ENCODE data around the gene IQSEC3.

IQSEC3 gene

DNA sequence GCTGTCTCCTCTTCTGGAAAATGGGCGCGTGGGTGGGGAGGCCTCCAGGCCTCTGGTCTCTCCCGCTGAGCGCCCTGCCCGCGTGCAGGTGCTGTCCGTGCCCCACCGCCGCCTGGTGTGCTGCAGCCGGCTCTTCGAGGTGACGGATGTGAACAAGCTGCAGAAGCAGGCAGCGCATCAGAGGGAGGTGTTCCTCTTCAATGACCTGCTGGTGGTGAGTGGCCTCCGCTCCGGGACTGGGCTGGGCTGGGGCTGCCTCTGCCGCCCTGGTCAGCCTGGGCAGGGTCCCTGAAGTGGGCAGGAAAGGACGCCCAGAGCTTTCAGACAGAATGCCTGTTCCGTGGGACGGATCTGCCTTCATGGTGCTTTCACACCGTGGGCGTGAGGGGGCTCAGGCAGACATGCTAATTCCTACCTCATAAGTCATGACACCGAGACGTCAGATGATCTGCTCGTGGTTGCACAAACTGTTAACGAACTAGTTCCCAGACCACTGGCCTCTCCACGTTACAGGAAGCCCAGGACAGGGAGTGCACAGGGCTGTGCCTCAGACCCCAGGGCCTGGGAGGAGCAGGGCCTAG, 96.9 kb downstream of the IQSEC3 start:
- DNase-seq (ENCODE audit: low spot score), result no peak

DNA sequence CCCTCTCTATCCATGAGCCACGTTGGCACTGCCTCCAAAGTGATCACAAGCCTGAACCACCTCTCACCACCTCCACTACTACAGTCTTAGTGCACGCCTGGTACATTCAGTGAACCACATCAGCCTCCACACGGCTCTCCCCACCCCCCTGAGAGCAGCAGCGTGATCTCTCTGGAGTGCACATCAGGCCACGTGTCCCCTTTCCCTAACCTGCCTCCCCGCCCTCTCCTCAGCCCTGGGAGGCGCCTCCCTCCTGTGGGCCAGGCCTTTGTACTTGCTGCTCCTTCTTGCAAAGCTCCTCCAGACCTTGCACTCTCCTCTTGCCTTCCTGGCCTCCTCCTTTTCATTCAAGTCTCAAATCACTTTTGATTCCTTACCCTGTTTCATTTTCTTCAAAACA, 97.6 kb downstream of the IQSEC3 start:
- no peak for DNase-seq (ENCODE audit: low spot score)

DNA sequence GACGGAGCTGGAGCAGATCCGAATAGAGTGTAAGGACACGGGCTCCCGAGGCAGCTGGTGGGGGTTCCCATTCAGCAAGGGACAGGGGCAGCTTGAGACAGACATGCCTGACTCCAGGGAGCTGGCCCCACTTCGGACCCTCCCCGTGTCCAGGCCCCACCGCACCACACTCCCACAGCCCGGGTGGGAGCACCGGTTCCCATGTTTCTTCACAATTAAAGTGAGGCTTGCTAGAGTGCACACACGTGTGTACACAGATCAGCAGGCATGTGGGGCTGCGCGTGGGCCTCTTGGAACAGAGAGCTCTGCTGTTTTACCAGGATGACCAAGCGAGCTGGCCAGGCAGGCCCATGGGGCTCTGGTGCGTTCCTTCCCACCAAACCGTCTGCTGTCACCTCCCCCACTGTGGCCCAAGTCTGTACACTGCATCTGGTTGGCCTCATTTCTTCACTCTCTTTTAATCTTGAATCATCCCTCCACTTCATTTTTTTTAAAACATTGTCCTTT, 99.3 kb downstream of the IQSEC3 start:
- no peak for DNase-seq (ENCODE audit: low spot score)

DNA sequence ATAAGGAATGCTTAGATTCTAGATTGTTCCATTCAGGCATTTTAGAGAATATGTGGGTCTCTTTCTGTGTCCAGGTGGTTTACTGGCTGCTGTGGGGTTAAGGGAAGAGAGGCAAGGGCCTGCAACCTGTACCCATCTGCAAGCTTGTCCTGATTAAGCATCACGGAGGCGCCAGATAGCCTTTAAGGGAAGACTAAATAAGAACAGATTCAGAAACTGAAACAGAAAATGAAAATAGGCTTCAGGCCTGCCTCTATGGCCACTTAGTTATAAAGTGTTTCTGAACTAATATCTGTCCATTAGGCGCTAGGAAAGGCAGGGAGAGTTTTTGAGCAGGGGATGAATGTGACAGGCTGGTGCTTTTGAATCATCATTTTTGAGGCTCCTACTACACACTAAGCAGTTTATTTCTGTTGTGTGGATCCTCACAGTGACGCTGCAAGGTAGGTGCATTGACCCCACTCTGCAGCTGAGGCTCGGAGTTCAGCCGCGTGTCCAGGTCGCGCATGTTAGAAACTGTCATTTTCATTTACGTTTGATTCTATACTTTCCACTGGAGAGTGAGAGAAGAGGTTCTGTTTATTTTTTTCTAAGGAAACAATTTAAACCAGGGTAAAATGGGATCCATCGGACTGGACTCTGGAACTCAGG, 100.0 kb downstream of the IQSEC3 start:
- DNase-seq (ENCODE audit: low spot score), result no peak

DNA sequence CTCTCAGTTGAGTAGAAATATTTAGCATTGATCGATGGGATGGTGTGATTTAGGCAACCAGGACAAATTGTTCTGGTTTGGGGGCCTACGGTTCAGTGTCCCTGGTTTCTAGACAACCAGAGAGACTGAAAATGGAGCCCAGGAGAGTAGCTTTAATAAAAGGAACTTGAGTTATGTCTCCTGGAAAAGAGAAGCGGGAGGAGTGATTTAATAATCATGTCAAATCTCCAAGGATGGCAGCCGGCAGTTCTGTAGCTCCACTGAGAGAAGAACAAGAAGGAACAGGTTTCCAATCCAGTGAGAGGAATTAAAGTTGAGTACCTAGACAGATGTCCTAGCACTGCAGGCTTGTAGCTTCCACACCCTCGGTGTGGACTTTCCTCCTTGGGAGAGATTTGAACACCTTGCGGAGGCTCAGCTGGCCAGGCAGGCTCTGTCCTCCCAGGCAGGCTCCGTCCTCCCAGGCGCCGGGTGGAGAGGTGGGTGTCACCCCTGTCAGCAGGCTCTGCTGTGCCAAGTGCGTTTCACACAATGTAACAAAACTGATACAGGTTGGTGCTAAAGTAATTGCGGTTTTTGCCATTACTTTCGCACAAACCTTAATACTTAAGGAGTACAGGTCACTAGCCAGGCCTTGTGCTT, 101.5 kb downstream of the IQSEC3 start:
- no peak for DNase-seq (ENCODE audit: low spot score)

DNA sequence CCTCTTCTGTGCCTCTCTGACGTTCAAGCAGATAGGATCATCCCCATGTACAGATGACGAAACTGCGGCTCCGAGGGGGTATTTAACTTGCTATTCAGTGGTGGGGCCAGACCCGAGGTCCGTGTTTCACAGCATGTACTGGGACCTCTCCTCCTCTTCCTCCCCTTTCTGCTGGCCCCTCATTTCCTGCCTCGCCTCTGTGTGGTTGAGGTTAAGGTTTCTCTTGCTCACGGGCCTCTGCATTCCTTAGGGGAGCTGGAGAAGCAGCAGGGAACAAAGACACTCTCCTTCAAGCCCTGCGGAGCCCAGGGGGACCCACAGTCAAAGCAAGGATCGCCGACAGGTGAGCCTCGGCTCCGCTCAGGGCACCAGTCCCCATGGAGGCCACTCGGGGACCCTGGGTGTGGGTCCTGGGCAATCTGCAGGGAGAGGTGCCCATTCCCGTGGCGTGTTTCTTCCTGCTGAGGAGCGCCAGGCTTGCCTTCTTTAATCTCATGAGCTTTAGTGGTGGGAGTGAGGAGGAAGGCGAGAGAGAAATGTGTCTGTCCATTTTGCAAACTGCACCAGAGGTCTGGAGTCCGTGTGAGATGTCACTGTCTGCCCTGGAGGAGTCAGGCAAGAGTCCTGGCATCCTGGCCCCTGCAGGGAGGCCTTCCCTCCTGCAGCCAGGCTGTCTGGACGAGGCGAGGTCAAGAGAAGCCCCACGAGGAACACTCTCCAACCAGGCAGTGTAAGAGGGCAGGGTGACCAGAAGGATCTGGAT, 102.4 kb downstream of the IQSEC3 start:
- DNase-seq (ENCODE audit: low spot score), result no peak

DNA sequence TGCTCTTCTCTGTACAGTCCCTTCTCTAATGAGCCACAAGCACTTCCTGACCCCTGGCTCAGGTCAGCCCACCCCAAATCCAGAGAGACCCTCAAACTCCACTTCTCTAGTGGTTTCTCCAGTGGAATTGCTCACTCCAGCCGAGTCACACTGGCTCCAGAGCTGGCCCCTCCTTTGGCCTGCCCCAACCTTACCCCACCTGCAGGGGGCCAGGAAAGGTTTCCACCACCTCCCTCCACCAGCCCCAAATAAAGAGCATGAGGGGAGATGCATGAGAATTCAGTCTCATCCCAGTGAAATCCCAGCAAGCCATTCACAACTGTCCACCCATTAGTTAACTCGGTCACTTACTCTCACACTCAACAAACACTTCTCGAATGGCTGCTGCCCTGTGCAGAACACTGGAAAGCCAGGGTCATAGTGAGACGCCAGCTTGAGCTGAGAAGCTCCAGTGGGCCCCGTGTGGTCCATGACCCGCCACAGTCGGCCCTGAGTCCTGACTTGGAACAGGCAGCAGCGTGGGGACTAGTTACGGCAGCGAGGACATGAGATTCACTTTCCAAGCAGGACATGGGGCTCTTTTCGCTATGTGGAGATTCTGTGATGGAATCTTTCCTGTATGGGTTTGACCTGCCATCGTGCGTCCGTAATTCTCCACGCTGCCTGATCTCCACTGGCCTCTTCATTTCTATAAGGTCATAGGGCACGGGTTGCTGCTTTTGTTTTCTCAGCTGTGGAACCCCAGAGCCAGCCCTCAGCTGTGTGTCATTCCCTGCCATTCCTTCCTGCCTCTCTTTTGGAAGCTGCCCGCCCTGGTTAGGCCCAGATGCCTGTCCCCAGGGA, 103.2 kb downstream of the IQSEC3 start:
- no peak for DNase-seq (ENCODE audit: low spot score)

DNA sequence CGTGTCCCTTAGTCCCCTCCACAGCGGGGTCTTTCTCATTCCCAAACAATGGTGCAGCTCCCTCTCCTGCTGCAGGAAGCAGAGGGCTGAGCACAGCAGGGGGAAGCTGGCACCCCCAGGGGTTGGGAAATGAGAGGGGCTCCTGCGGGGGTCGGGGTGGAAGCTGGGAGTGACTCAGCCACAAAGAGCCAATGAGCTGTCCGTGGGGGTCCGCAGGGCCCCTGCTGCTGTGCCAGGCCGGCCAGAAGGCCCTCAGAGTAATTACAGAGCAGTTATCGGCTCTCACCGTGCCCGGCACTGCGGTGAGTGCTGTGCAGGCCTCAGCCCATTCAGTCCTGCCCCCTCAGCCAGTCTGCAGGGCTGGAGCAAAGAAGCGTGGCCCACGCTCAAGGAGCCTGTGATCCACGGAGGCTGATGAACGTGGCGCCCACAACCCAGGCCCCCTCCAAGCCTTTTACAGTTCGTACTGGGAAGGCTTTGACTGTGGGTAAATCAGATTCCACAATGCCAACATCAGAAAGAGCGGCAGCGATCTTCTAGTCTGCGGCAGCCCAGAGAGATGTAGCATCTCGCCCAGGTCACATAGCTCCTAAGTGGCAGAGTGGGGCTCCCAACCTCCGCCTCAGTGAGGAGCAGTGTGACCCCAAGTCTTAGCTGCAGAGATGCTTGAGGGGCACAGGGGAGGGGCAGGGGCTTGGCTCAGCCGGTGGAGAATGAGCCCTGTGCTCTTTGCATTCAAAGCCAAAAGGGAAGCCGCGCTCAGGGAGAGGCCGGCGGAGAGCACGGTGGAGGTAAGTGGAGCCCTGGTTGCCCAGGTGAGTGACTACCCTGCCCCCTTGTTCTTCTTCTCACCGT, 104.0 kb downstream of the IQSEC3 start:
- DNase-seq (ENCODE audit: low spot score), result no peak

DNA sequence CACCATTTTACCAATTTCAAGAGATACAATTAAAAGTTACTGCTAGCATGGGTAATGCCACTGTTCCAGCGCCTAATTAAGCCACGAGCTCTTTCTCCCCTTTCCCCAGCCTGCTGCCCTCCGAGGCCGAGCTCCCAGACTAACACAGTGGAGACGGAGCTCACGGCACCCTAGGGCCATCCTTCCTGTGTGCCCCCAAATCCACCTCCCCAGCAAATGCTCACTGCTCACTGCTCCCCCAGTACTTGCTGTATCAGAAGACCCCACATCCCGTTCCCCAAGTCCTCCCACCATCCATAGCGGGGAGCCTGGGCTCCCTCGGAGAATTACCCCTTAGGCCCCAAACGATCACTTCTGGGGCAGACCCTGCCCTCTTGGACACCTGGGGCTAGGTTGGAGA, 104.7 kb downstream of the IQSEC3 start:
- DNase-seq (ENCODE audit: low spot score), result no peak

DNA sequence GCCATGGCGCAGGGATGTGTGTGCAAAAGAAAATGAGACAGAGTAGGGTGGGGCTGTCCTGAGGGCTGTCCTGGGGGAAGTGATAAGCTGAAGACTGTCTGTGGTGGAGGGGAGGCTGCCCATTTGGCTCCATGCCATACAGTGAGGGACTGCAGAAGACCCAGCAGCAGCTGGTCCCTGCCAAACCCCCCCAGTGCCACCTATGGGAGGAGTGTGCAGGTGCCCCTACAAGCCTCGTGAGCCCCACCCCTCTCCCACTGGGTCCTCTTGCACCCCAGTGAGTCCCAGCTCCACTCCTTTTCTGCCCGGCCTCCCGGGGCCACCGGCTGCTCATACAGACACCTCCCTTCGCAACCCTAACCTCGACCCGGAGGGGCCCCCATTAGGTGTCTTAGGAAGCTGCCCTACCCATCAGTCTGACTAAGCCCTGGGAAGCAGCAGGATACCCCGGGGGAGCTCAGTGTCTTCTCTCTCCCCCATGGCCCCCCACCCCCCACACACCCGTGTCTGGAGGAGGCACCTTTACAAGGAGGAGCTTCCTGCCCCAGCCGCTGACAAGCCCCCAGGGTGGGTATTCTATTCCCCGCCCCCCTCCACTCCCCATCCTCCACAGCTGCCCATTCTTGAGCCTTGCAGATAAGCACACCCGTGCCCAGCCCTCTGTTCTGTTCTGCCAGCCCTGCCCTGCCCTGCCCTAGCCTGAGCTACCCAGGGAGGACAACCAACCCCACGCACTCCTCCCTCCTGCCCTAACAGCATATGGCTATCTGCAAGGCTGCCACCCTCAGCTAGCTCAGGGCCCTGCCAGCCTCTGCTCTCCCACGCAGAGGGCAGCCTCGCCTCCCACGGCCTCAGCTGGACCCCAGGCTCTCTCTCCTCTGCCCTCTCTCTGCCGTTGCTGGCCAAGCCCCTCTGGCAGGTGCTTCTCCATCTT, 105.4 kb downstream of the IQSEC3 start:
- DNase-seq (ENCODE audit: low spot score), result no peak

DNA sequence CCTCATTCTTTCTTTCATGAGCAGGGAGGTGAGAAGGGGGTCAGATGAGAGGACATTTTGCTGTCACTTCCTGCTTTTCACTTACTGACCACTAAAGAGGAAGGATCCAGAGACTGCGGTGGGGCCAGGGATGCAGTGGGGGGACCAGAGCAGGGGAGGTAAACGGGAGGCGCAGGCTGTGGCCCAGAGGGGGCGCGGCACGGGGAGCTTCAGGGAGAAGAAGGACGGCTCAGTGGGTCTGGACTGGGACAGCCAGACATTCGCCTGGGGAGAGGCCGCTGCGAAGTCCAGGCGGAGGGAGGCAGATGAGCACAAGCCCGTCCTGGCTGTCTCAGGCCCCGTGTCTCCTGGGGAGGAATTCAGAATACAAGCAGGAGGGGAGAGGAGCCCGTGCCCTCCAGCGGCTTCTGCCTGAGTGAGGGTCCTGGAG, 106.2 kb downstream of the IQSEC3 start:
- DNase-seq (ENCODE audit: low spot score), result no peak

DNA sequence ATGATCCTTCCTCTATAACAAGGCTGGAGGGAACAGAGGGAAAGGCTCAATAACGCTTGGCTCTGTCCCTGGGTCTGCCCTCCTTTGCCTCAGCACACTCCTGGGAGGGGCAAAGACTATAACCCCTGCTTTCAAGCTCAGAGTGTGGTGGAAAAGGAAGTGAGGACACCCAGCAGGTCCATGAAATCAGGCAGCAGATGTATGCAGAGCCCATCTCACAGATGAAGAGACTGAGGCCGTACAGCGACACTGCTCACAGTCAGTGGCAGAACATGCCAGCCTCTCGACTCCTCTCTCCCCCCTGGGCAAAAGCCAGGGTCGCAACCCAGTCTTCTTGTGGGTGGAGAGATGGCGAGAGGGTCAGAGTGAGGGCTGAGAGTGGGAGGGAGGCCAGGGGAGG, 107.6 kb downstream of the IQSEC3 start:
- DNase-seq (ENCODE audit: low spot score), result no peak

DNA sequence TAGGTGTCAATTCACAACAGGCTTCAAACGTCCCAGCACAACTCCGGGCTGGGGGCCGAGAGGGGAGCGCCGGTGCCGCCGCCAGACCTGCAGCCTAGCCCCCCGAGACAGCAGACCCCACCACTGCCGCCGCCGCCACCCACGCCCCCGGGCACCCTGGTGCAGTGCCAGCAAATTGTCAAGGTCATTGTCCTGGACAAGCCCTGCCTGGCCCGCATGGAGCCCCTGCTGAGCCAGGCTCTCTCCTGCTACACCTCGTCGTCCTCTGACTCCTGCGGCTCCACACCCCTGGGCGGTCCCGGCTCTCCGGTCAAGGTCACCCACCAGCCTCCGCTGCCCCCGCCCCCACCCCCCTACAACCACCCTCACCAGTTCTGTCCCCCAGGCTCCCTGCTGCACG, 108.0 kb downstream of the IQSEC3 start:
- DNase-seq (ENCODE audit: low spot score), result no peak

DNA sequence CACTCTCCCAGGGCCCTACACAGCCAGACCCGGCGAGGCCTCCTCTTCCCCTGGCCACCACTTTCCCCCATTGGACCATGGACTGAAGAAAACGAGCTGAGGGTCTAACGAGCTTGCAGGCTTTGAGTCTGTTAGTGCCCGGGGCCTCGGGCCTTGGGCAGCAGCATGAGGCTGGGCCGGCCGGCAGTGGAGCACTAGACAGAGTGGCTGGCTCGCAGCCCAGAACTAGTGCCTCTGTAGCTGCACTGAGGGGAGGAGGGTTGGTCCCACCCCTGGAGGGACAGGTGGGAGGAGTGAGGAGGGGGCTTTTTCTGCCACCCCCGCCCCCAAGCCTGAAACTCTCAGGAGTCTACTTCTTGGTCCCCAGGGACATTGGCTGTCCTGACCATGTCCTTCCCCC, 108.7 kb downstream of the IQSEC3 start:
- DNase-seq (ENCODE audit: low spot score), result peak; percentile 63

DNA sequence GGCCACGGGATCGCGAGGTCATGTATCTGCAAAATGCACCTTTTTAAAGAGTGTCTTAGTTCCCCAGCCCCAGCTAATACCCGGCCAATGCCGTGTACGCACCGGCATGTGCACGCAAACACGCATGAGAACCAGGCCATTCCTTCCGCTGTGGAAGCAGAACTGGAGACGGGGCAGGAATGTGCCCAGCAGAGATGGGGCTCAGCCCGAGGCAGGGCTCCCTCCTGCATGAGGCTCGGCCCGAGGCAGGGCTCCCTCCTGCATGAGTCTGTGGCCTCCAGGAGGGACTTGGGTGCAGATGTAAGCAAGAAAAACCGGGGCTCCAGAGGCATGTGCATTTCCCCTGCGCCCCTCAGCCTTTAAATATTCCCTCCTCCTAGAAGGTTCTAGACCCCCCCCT, 109.2 kb downstream of the IQSEC3 start:
- DNase-seq (ENCODE audit: low spot score), result no peak

DNA sequence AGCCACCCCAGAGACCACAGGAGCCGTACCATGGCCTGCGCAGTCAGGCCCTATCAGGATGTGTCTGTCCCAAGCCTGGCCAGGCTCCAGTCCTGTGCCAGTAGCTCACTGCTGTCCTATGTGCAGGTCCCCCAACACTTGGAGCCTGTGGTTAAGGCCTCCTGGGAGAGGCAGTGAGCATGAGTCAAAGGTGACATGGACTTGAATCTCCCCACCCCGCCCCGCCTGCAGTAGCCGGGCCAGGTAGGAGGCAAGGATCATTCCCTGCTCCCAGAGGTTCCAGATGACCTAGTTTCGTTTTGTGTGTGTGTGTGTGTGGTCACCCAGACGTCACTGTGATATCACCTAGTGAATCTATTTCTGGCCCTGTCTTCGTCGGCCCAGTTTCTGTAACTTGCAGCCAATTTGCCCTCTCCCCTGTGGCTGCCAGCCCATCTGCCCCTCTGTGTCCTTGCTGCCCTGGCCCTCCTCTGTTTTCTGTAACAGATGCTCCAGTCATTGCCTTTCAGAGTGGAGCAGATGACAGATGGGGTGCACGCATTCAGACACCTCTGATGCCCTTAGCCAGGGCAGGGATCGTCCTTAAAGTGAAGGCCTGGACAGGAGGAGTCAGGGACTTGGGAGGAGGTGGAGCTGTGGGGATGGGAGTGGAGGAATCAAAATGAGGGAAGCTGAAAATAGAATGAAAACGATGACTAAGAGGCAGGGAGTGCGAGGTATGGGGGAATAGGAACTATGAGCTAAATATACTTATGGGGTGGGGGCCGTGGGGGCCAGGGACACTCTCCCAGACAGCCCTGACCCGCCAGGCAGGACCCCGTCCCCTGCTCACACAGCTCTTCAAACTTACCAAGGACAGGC, 110.0 kb downstream of the IQSEC3 start:
- DNase-seq (ENCODE audit: low spot score), result peak; percentile 87

DNA sequence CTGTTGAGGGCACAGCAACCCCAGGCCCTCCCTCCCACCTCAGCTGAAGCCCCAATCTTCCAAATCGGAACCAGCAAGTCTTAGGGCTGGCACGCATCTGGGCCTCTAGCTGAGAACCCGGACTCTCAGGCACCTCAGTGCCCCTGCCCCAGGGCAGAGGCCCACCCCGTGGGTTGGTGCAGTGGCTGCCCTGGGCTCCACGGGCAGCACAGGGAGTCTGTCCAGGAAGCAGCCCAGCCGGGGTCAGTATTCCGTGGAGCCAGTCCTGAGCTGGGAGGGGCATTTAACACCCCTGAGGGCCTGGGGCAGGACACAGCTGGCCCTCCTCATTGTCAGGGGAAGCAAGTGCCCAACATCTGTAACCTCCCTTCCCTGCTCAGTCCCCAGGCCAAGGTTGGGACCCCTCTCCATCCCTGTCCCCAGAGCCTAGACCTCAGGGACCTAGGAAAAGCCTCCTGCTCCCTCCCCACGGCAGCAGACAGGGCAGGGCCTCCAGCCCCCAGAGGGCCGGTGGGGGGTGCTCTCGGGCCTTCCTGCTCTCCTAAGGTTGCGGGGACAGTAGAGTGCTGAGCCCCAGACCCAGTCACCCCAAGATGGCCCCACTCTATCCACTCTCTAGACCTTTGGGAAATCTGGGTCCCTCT, 110.9 kb downstream of the IQSEC3 start:
- no peak for DNase-seq (ENCODE audit: low spot score)
